H9 (cell line): ENCODE results near the gene CLEC20A. TPM values are rescaled to one million over a fixed set of nuclear protein-coding genes. Genes with fewer than 3 reads are reported as not detected.

ENCODE experiments used
- DNase-seq: peaks from one replicate; pipeline ENCODE4 v3.0.0-alpha.2; 2017
- H2AFZ ChIP-seq: one replicate; pipeline ENCODE4 v1.6.1; 2013; ENCODE audit warnings: mild to moderate bottlenecking, low read length, control low read depth, moderate library complexity
- H2AK5ac ChIP-seq: 2 replicates; pipeline ENCODE4 v1.6.1; 2013; ENCODE audit warnings: low read length, control low read depth, mixed read lengths; ENCODE audit not compliant: insufficient read length
- H2BK120ac ChIP-seq: one replicate; pipeline ENCODE4 v1.6.1; 2013; ENCODE audit warnings: low read depth, mild to moderate bottlenecking, low read length, control low read depth, inconsistent platforms; ENCODE audit not compliant: poor library complexity, severe bottlenecking
- H2BK12ac ChIP-seq: 2 replicates; pipeline ENCODE4 v1.6.1; 2013; ENCODE audit warnings: low read length, control low read depth, mixed read lengths, low read depth; ENCODE audit not compliant: insufficient read length
- H2BK15ac ChIP-seq: 2 replicates; pipeline ENCODE4 v1.6.1; 2013; ENCODE audit warnings: low read depth, low read length, control low read depth
- H2BK20ac ChIP-seq: one replicate; pipeline ENCODE4 v1.6.1; 2013; ENCODE audit warnings: low read depth, mild to moderate bottlenecking, low read length, control low read depth, inconsistent platforms; ENCODE audit not compliant: poor library complexity, severe bottlenecking
- H2BK5ac ChIP-seq: 2 replicates; pipeline ENCODE4 v1.6.1; 2013; ENCODE audit warnings: low read length, control low read depth, mixed read lengths; ENCODE audit not compliant: insufficient read length
- H3K14ac ChIP-seq: 2 replicates; pipeline ENCODE4 v1.6.1; 2013; ENCODE audit warnings: low read length, control low read depth; ENCODE audit not compliant: insufficient read depth
- H3K18ac ChIP-seq: 2 replicates; pipeline ENCODE4 v1.6.1; 2013; ENCODE audit warnings: low read depth, mild to moderate bottlenecking, mixed read lengths, low read length, control low read depth; ENCODE audit not compliant: insufficient read length
- H3K23ac ChIP-seq: 2 replicates; pipeline ENCODE4 v1.6.1; 2013; ENCODE audit warnings: low read length, control low read depth, mixed read lengths, low read depth; ENCODE audit not compliant: insufficient read length
- H3K23me2 ChIP-seq: 2 replicates; pipeline ENCODE4 v1.6.1; 2013; ENCODE audit warnings: low read depth, mild to moderate bottlenecking, mixed read lengths, low read length, control low read depth; ENCODE audit not compliant: insufficient read length, poor library complexity, severe bottlenecking
- H3K27ac ChIP-seq: 2 replicates; pipeline ENCODE4 v1.5.1; 2013; ENCODE audit warnings: low read length, control low read depth, mixed read lengths, low read depth; ENCODE audit not compliant: insufficient read length
- H3K27me3 ChIP-seq: 2 replicates; pipeline ENCODE4 v1.6.1; 2013; ENCODE audit warnings: low read length, control low read depth, inconsistent platforms; ENCODE audit not compliant: insufficient read depth
- H3K4ac ChIP-seq: 2 replicates; pipeline ENCODE4 v1.6.1; 2013; ENCODE audit warnings: low read depth, mild to moderate bottlenecking, control low read depth, inconsistent platforms, low read length, moderate library complexity
- H3K4me1 ChIP-seq: 2 replicates; pipeline ENCODE4 v1.6.1; 2013; ENCODE audit warnings: low read length, control low read depth, inconsistent platforms; ENCODE audit not compliant: insufficient read depth
- H3K4me2 ChIP-seq: 2 replicates; pipeline ENCODE4 v1.6.1; 2013; ENCODE audit warnings: low read length, control low read depth, mixed read lengths; ENCODE audit not compliant: insufficient read length, insufficient read depth
- H3K56ac ChIP-seq: 2 replicates; pipeline ENCODE4 v1.6.1; 2013; ENCODE audit warnings: low read depth, mild to moderate bottlenecking, mixed read lengths, low read length, control low read depth; ENCODE audit not compliant: insufficient read length
- H3K79me1 ChIP-seq: 2 replicates; pipeline ENCODE4 v1.6.1; 2013; ENCODE audit warnings: low read depth, mild to moderate bottlenecking, moderate library complexity, low read length, control low read depth, inconsistent platforms; ENCODE audit not compliant: insufficient read depth, poor library complexity, severe bottlenecking
- H3K79me2 ChIP-seq: 2 replicates; pipeline ENCODE4 v1.6.1; 2013; ENCODE audit warnings: low read length, control low read depth, inconsistent platforms; ENCODE audit not compliant: insufficient read depth
- H3K9ac ChIP-seq: 2 replicates; pipeline ENCODE4 v1.6.1; 2013; ENCODE audit warnings: low read length, control low read depth, mixed read lengths; ENCODE audit not compliant: insufficient read length; ENCODE audit errors: extremely low read depth
- H3K9me3 ChIP-seq: one replicate; pipeline ENCODE4 v1.6.1; 2013; ENCODE audit warnings: low read depth, low read length, inconsistent platforms; ENCODE audit not compliant: control insufficient read depth
- H3T11ph ChIP-seq: one replicate; pipeline ENCODE4 v1.6.1; 2013; ENCODE audit warnings: mild to moderate bottlenecking, low read length, control low read depth, inconsistent platforms
- H4K20me1 ChIP-seq: one replicate; pipeline ENCODE4 v1.6.1; 2013; ENCODE audit not compliant: control insufficient read depth, insufficient read length, insufficient read depth
- H4K5ac ChIP-seq: 2 replicates; pipeline ENCODE4 v1.6.1; 2013; ENCODE audit warnings: low read depth, mild to moderate bottlenecking, mixed read lengths, low read length, control low read depth; ENCODE audit not compliant: insufficient read length
- H4K8ac ChIP-seq: replicated peaks from 2 replicates; pipeline ENCODE4 v1.6.1; 2013; ENCODE audit warnings: low read length, control low read depth, mixed read lengths, low read depth; ENCODE audit not compliant: insufficient read length
- H4K91ac ChIP-seq: 2 replicates; pipeline ENCODE4 v1.6.1; 2013; ENCODE audit warnings: low read depth, mild to moderate bottlenecking, moderate library complexity, mixed read lengths, low read length, control low read depth; ENCODE audit not compliant: insufficient read length
- H3K27ac Mint-ChIP-seq, 3 experiments: 2 replicates in 2 of 3; 3 replicates in 1 of 3; pipeline ENCODE4 v1.8.0; 2020 to 2021; ENCODE audit warnings: mixed read lengths in 3 of 3, mild to moderate bottlenecking in 1 of 3, moderate library complexity in 1 of 3
- H3K27me3 Mint-ChIP-seq: 2 replicates; pipeline ENCODE4 v1.8.0; 2021; ENCODE audit warnings: low read depth, mild to moderate bottlenecking, moderate library complexity, mixed read lengths
- H3K36me3 Mint-ChIP-seq, 3 experiments: 2 replicates in 2 of 3; 3 replicates in 1 of 3; pipeline ENCODE4 v1.8.0; 2020 to 2021; ENCODE audit warnings: low read depth in 3 of 3, mixed read lengths in 3 of 3; ENCODE audit not compliant: insufficient read depth in 1 of 3
- H3K4me1 Mint-ChIP-seq, 2 experiments: 2 replicates each; pipeline ENCODE4 v1.8.0; 2020; ENCODE audit warnings: mixed read lengths in 2 of 2
- H3K4me3 Mint-ChIP-seq, 2 experiments: 2 replicates in 1 of 2; 3 replicates in 1 of 2; pipeline ENCODE4 v1.8.0; 2020 to 2021; ENCODE audit warnings: mild to moderate bottlenecking in 2 of 2, mixed read lengths in 2 of 2, moderate library complexity in 1 of 2
- H3K9me3 Mint-ChIP-seq, 2 experiments: 2 replicates in 1 of 2; 3 replicates in 1 of 2; pipeline ENCODE4 v1.8.0; 2020; ENCODE audit warnings: mild to moderate bottlenecking in 2 of 2, mixed read lengths in 2 of 2, moderate library complexity in 1 of 2
- CTCF ChIP-seq: fragments of 200-600 bp; sonication (generic); conservative IDR thresholded peaks from 3 replicates; pipeline ENCODE4 v1.8.0; 2021; ENCODE audit warnings: antibody characterized with exemption, mild to moderate bottlenecking
- WGBS: extraction: QIAGEN DNeasy Blood & Tissue Kit; methylation state at CpG from one replicate; pipeline ENCODE4 v1.1.7; 2013; ENCODE audit warnings: missing lambda C conversion rate, low lambda C conversion rate, mixed read lengths; ENCODE audit not compliant: insufficient read length; ENCODE audit errors: extremely low coverage; 5-methylcytosine and 5-hydroxymethylcytosine counted together
- total RNA-seq: library from RNA; stranded (reverse); gene quantifications from 2 replicates; pipeline ENCODE4 v1.2.1, GENCODE V29; 2021

Gene CLEC20A
- total RNA-seq, 1 experiment from 2014 or later: not detected

DNA sequence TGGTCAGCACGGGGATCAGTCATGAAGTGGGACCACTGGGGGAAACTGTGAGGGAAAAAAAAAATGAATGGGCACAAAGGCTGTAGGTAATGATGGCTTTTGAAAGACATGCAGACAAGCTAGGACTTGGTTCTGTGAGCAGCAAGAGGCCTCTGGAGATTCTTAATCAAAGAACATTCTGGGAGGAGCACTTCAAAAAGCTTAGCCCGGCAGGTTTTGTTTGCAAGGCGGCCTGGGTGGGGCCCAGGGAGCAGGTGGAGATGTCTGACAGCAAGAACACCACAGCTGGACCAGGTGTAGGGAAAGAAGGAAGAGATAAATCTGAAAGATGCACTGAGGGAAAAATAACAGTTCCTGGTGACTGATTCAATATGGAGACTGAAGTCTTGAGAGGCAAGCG, 22.1 kb upstream of the CLEC20A start:
- no peak overlapping the region for H3K56ac ChIP-seq
- no peak overlapping the region for H3T11ph ChIP-seq
- DNase-seq: no peak
- Mint-ChIP-seq H3K4me3 (no peak overlapping the region), H3K36me3 (no peaks in the 10 kb centered on the region), H3K27me3 (no peaks in the 10 kb centered on the region), H3K27ac (peak overlapping the region in 1 of 3 experiments; percentile 32; a peak in 1 of 7 replicates), H3K9me3 (no peaks in the 10 kb centered on the region; a peak in 1 of 5 replicates), H3K4me1 (peaks cover 4 to 8% of the 10 kb centered on the region in 2 experiments)
- no peaks in the 10 kb centered on the region for H3K9me3 ChIP-seq
- H3K4ac ChIP-seq: no peak overlapping the region
- H4K5ac ChIP-seq: no peak overlapping the region
- H4K91ac ChIP-seq: no peak overlapping the region
- H3K79me1 ChIP-seq: no peaks in the 10 kb centered on the region
- no peaks in the 10 kb centered on the region for H3K23me2 ChIP-seq
- H3K27me3 ChIP-seq: no peaks in the 10 kb centered on the region
- no peak overlapping the region for H2BK12ac ChIP-seq
- H4K20me1 ChIP-seq: no peaks in the 10 kb centered on the region
- no peak overlapping the region for H2BK20ac ChIP-seq
- no peak overlapping the region for H2AK5ac ChIP-seq
- no peak overlapping the region for H3K18ac ChIP-seq
- H3K14ac ChIP-seq: no peak overlapping the region
- H4K8ac ChIP-seq: no peak overlapping the region
- no peak overlapping the region for H2AFZ ChIP-seq
- H2BK120ac ChIP-seq: no peak overlapping the region
- H3K4me1 ChIP-seq: no peaks in the 10 kb centered on the region
- no peak overlapping the region for H3K9ac ChIP-seq
- H2BK15ac ChIP-seq: no peak overlapping the region
- no CpG with 5 or more reads among the region's 4 CpGs for WGBS
- H3K79me2 ChIP-seq: no peaks in the 10 kb centered on the region
- TF ChIP-seq CTCF: no peak
- no peak overlapping the region for H3K23ac ChIP-seq
- H3K4me2 ChIP-seq: no peak overlapping the region
- H2BK5ac ChIP-seq: no peak overlapping the region
- H3K27ac ChIP-seq: no peak overlapping the region
